A549 (cell line): ENCODE data around the gene ARL9. TPM values are rescaled to one million over a fixed set of nuclear protein-coding genes. Genes with fewer than 3 reads are reported as not detected.

Experiments used
- ATAC-seq, 2 experiments: fragments of 200-7000 bp in 1 of 2; fragments of >200 bp in 1 of 2; cut with Nextera tagmentation in 1 of 2; cut with Tn5 transposase in 1 of 2; 3 replicates each; pipeline versions ENCODE4 v1.8.0 to v1.9.1; 2018 to 2020; ENCODE audit warnings: mild to moderate bottlenecking in 1 of 2, moderate library complexity in 1 of 2
- CTCF ChIA-PET: fragments of 300-600 bp; sonication (Branson Sonifier 250); formaldehyde crosslinking; extraction: SDS; loops from one replicate; lab custom pipeline; 2021; ENCODE audit warnings: antibody characterized with exemption, inconsistent platforms; lab: Yijun Ruan, JAX
- POLR2A ChIA-PET: fragments of 350-600 bp; formaldehyde crosslinking; extraction: SDS; loops from one replicate; lab custom pipeline; 2021; ENCODE audit warnings: antibody characterized with exemption, inconsistent platforms; lab: Yijun Ruan, JAX
- DNase-seq, 2 experiments: peaks; one replicate each; pipeline versions ENCODE4 v3.0.0 to v3.0.0-alpha.2; 2011 to 2016; ENCODE audit warnings: low read depth in 1 of 2, low spot score in 1 of 2
- FAIRE-seq: peaks from 2 replicates; lab custom pipeline; 2011; peaks lifted over from hg19 to GRCh38; lab: Jason Lieb, UNC
- H3K27ac ChIP-seq, 2 experiments: fragments of >200 bp; sonication (Bioruptor Twin); formaldehyde crosslinking; 3 replicates each; pipeline ENCODE4 v1.5.1; 2016 to 2017
- H3K4me1 ChIP-seq: fragments of >200 bp; sonication (Bioruptor Twin); formaldehyde crosslinking; 3 replicates; pipeline ENCODE4 v1.6.1; 2016
- H3K4me2 ChIP-seq: fragments of >200 bp; sonication (Bioruptor Twin); formaldehyde crosslinking; 3 replicates; pipeline ENCODE4 v1.6.1; 2016
- H3K4me3 ChIP-seq: fragments of >200 bp; sonication (Bioruptor Twin); formaldehyde crosslinking; 3 replicates; pipeline ENCODE4 v1.5.1; 2016
- H3K9me3 ChIP-seq: fragments of >200 bp; sonication (Bioruptor Twin); formaldehyde crosslinking; 3 replicates; pipeline ENCODE4 v1.6.1; 2016
- BCL3 ChIP-seq: fragments of >200 bp; sonication (Bioruptor Twin); formaldehyde crosslinking; IDR thresholded peaks from 3 replicates; pipeline ENCODE4 v1.6.1; 2016
- CEBPB ChIP-seq, 2 experiments: fragments of >200 bp in 1 of 2; sonication (Bioruptor Twin) in 1 of 2; formaldehyde crosslinking in 1 of 2; IDR thresholded peaks; 2 replicates each; pipeline ENCODE4 v1.6.1; 2012 to 2016
- CHD2 ChIP-seq: fragments of 150-350 bp; IDR thresholded peaks from 2 replicates; pipeline ENCODE4 v1.6.1; 2014; ENCODE audit warnings: low read length; ENCODE audit not compliant: partially characterized antibody
- E2F6 ChIP-seq: IDR thresholded peaks from 2 replicates; pipeline ENCODE4 v1.6.1; 2012; ENCODE audit warnings: low read depth, borderline replicate concordance
- EHF ChIP-seq: fragments of 250-450 bp; sonication (Bioruptor Pico); IDR thresholded peaks from 2 replicates; pipeline ENCODE4 v1.5.0; 2020; ENCODE audit warnings: mild to moderate bottlenecking
- EHMT2 ChIP-seq: fragments of 200-600 bp; sonication (generic); IDR thresholded peaks from 2 replicates; pipeline ENCODE4 v1.6.1; 2016; ENCODE audit warnings: antibody characterized with exemption, low read depth, mild to moderate bottlenecking, moderate library complexity
- ELK1 ChIP-seq: fragments of 150-350 bp; IDR thresholded peaks from 2 replicates; pipeline ENCODE4 v1.6.1; 2014; ENCODE audit warnings: low read depth, mild to moderate bottlenecking, low read length
- EP300 ChIP-seq, 2 experiments: fragments of >200 bp; sonication (Bioruptor Twin); formaldehyde crosslinking; IDR thresholded peaks; 2 replicates in 1 of 2; 3 replicates in 1 of 2; pipeline ENCODE4 v1.6.1; 2016 to 2017
- FOSB ChIP-seq: fragments of 250-450 bp; sonication (Bioruptor Pico); IDR thresholded peaks from 2 replicates; pipeline ENCODE4 v1.5.0; 2020; ENCODE audit warnings: mild to moderate bottlenecking, moderate library complexity
- FOXS1 ChIP-seq: fragments of 250-450 bp; sonication (Bioruptor Pico); IDR thresholded peaks from 2 replicates; pipeline ENCODE4 v1.5.0; 2020; ENCODE audit warnings: mild to moderate bottlenecking, moderate library complexity
- GATA3 ChIP-seq: IDR thresholded peaks from 2 replicates; pipeline ENCODE4 v1.6.1; 2012; ENCODE audit warnings: borderline replicate concordance
- HES2 ChIP-seq: fragments of >200 bp; sonication (Bioruptor Twin); formaldehyde crosslinking; IDR thresholded peaks from 2 replicates; pipeline ENCODE4 v1.6.1; 2016
- HMGXB4 ChIP-seq: fragments of 250-450 bp; sonication (Bioruptor Pico); IDR thresholded peaks from 2 replicates; pipeline ENCODE4 v1.5.0; 2021; ENCODE audit warnings: mild to moderate bottlenecking, moderate library complexity, borderline replicate concordance
- HOXB5 ChIP-seq: fragments of 250-450 bp; sonication (Bioruptor Pico); IDR thresholded peaks from 2 replicates; pipeline ENCODE4 v1.5.0; 2020; ENCODE audit warnings: mild to moderate bottlenecking, moderate library complexity
- KDM5A ChIP-seq: fragments of 200-600 bp; sonication (generic); IDR thresholded peaks from 2 replicates; pipeline ENCODE4 v1.6.1; 2016; ENCODE audit warnings: antibody characterized with exemption, mild to moderate bottlenecking
- MAFK ChIP-seq: fragments of 450-650 bp; IDR thresholded peaks from 2 replicates; pipeline ENCODE4 v1.6.1; 2014; ENCODE audit not compliant: partially characterized antibody
- MYC ChIP-seq: IDR thresholded peaks from 2 replicates; pipeline ENCODE4 v1.6.1; 2012; ENCODE audit warnings: mild to moderate bottlenecking, inconsistent platforms, low read length, improper control_type of control experiment, borderline replicate concordance
- NR3C1 ChIP-seq: fragments of >200 bp; sonication (Bioruptor Twin); formaldehyde crosslinking; IDR thresholded peaks from 3 replicates; pipeline ENCODE4 v1.6.1; 2017
- RARB ChIP-seq: fragments of 250-450 bp; sonication (Bioruptor Pico); IDR thresholded peaks from 2 replicates; pipeline ENCODE4 v1.8.0; 2021; ENCODE audit warnings: mild to moderate bottlenecking, moderate library complexity
- SMC3 ChIP-seq: fragments of >200 bp; sonication (Bioruptor Twin); formaldehyde crosslinking; IDR thresholded peaks from 3 replicates; pipeline ENCODE4 v1.6.1; 2018; ENCODE audit warnings: inconsistent platforms
- TFCP2L1 ChIP-seq: fragments of 250-450 bp; sonication (Bioruptor Pico); IDR thresholded peaks from 2 replicates; pipeline ENCODE4 v1.5.0; 2021; ENCODE audit warnings: mild to moderate bottlenecking
- WGBS: methylation state at CpG from one replicate; pipeline ENCODE4 v1.1.6; 2017; ENCODE audit errors: missing lambda C conversion rate; 5-methylcytosine and 5-hydroxymethylcytosine counted together
- polyA plus RNA-seq, 4 experiments: library from polyadenylated mRNA; depleted of rRNA in 3 of 4; stranded (reverse); fragments of >200 nt; fragmentation: RNase III in 1 of 4; extraction: RNeasy Plus Mini Kit Qiagen cat#74134 plus additional on column Dnase treatment in 1 of 4; gene quantifications; 2 replicates in 3 of 4; 3 replicates in 1 of 4; pipeline ENCODE4 v1.2.3, GENCODE V29; 2011 to 2017

The ARL9 gene
- polyA plus RNA-seq, 2 of the 4 experiments (the other 2 are of a cell fraction), result 0.08 TPM; not detected in 1

- TF ChIP-seq HES2, result no peak
These were observed 39.1 kb downstream of the ARL9 start (continued) for GRCh38 chr4:56544573-56545131.

GRCh38 chr4:56550642-56551041 is 45.1 kb downstream of the ARL9 start:
- Histone ChIP-seq H3K27ac (no peak overlapping the region), H3K4me1 (no peaks in the 10 kb centered on the region), H3K9me3 (no peaks in the 10 kb centered on the region), H3K4me3 (no peak overlapping the region), H3K4me2 (no peak overlapping the region)
- TF ChIP-seq E2F6 (no peak), CEBPB (IDR thresholded peaks at IDR 0.05) (no peak), ELK1 (no peak), SMC3 (no peak), HMGXB4 (CRISPR knock-in tag) (no peak), RARB (CRISPR knock-in tag) (no peak), EHF (CRISPR knock-in tag) (no peak), FOXS1 (CRISPR knock-in tag) (no peak), NR3C1 (no peak), CHD2 (no peak), MYC (no peak), FOSB (CRISPR knock-in tag) (no peak), GATA3 (no peak), TFCP2L1 (CRISPR knock-in tag) (no peak), MAFK (no peak)
- CTCF ChIA-PET, result no interaction called here
- FAIRE-seq (no peak), ATAC-seq (no peak), DNase-seq (no peak)
- POLR2A ChIA-PET, result no interaction called here
- 55% methylated on average over 8 of the region's 8 CpGs for whole genome bisulfite sequencing

- DNase-seq (no peak), ATAC-seq (no peak), FAIRE-seq (no peak)
- ChIA-PET POLR2A (no interaction called here), CTCF (interaction anchor here (0.5 kb wide), 1 partner anchor 12 kb away, joined by 3 read pairs; no protein-coding TSS in a partner anchor)
- 44% methylated on average over 2 of the region's 2 CpGs for WGBS
- Histone ChIP-seq H3K4me1 (no peaks in the 10 kb centered on the region), H3K9me3 (no peaks in the 10 kb centered on the region), H3K4me3 (no peak overlapping the region), H3K4me2 (no peak overlapping the region), H3K27ac (no peak overlapping the region)
- no peak for TF ChIP-seq BCL3
- TF ChIP-seq FOXS1 (CRISPR knock-in tag), result no peak
- TF ChIP-seq KDM5A, result no peak
- no peak for TF ChIP-seq EHMT2
- no peak for TF ChIP-seq EP300 (IDR thresholded peaks at IDR 0.05)
- no peak for TF ChIP-seq HOXB5 (CRISPR knock-in tag)
These were observed 45.9 kb downstream of the ARL9 start for GRCh38 chr4:56551516-56551915.
